ENCODE results near the gene ZDHHC23.
A peak's percentile ranks its signal among the peaks of the same experiment; 100 is the strongest.

The ZDHHC23 gene

GRCh38 chr3:113947372-113948014 is at the start of gene ZDHHC23:
ZDHHC23 (plus strand) TSS chr3:113948013; CDS start chr3:113948803, 790 bp downstream.
- DNase-seq (ENCODE audit: extremely low spot score, insufficient read length, low read depth) (peak; percentile 42), FAIRE-seq (peak; percentile 36)

GRCh38 chr3:113898892-113899291 is 48.9 kb upstream of the ZDHHC23 start:
- DNase-seq (ENCODE audit: extremely low spot score, insufficient read length, low read depth) (no peak), FAIRE-seq (no peak)

- DNase-seq (ENCODE audit: extremely low spot score, insufficient read length, low read depth) (no peak), FAIRE-seq (no peak)
Observed at GRCh38 chr3:113906568-113907140, 41.2 kb upstream of the ZDHHC23 start.

- DNase-seq (ENCODE audit: extremely low spot score, insufficient read length, low read depth) (no peak), FAIRE-seq (no peak)
Observed at GRCh38 chr3:113908133-113908532, 39.7 kb upstream of the ZDHHC23 start.

- no peak for DNase-seq (ENCODE audit: extremely low spot score, insufficient read length, low read depth)
- no peak for FAIRE-seq
Observed at GRCh38 chr3:113910966-113911365, 36.8 kb upstream of the ZDHHC23 start.

GRCh38 chr3:113912552-113913236 is 35.1 kb upstream of the ZDHHC23 start:
- peak; percentile 93 for FAIRE-seq
- DNase-seq (ENCODE audit: extremely low spot score, insufficient read length, low read depth) = peak; percentile 22

GRCh38 chr3:113914646-113915045 is 33.2 kb upstream of the ZDHHC23 start:
- FAIRE-seq (no peak), DNase-seq (ENCODE audit: extremely low spot score, insufficient read length, low read depth) (no peak)

- DNase-seq (ENCODE audit: extremely low spot score, insufficient read length, low read depth) (no peak), FAIRE-seq (no peak)
Observed at GRCh38 chr3:113927556-113927955, 20.3 kb upstream of the ZDHHC23 start.

- DNase-seq (ENCODE audit: extremely low spot score, insufficient read length, low read depth) (no peak), FAIRE-seq (no peak)
Observed at GRCh38 chr3:113946831-113947230, 982 bp upstream of the ZDHHC23 start.

GRCh38 chr3:113948015-113948917 is 453 bp downstream of the ZDHHC23 start:
- FAIRE-seq (no peak), DNase-seq (ENCODE audit: extremely low spot score, insufficient read length, low read depth) (peak; percentile 54)

GRCh38 chr3:113952921-113953320 is 5.1 kb downstream of the ZDHHC23 start:
- no peak for DNase-seq (ENCODE audit: extremely low spot score, insufficient read length, low read depth)
- FAIRE-seq = no peak

- FAIRE-seq (no peak), DNase-seq (ENCODE audit: extremely low spot score, insufficient read length, low read depth) (no peak)
Observed at GRCh38 chr3:113953677-113954076, 5.9 kb downstream of the ZDHHC23 start.

- no peak for FAIRE-seq
Observed at GRCh38 chr3:113954091-113954685, 6.4 kb downstream of the ZDHHC23 start.

GRCh38 chr3:113963879-113964278 is 16.1 kb downstream of the ZDHHC23 start:
- no peak for FAIRE-seq
- DNase-seq (ENCODE audit: extremely low spot score, insufficient read length, low read depth) = no peak

More at GRCh38 chr3:113954091-113954685, 6.4 kb downstream of the ZDHHC23 start:
- DNase-seq (ENCODE audit: extremely low spot score, insufficient read length, low read depth) = no peak

GRCh38 chr3:113966172-113966571 is 18.4 kb downstream of the ZDHHC23 start:
- FAIRE-seq (no peak), DNase-seq (ENCODE audit: extremely low spot score, insufficient read length, low read depth) (no peak)

GRCh38 chr3:113968986-113969385 is 21.2 kb downstream of the ZDHHC23 start:
- FAIRE-seq (no peak), DNase-seq (ENCODE audit: extremely low spot score, insufficient read length, low read depth) (no peak)

GRCh38 chr3:113977822-113978221 is 30.0 kb downstream of the ZDHHC23 start:
- DNase-seq (ENCODE audit: extremely low spot score, insufficient read length, low read depth) (no peak), FAIRE-seq (no peak)

- DNase-seq (ENCODE audit: extremely low spot score, insufficient read length, low read depth) = no peak
- FAIRE-seq = no peak
Observed at GRCh38 chr3:113979916-113980315, 32.1 kb downstream of the ZDHHC23 start.

GRCh38 chr3:113981803-113982202 is 34.0 kb downstream of the ZDHHC23 start:
- DNase-seq (ENCODE audit: extremely low spot score, insufficient read length, low read depth) = no peak
- no peak for FAIRE-seq

GRCh38 chr3:113983544-113983943 is 35.7 kb downstream of the ZDHHC23 start:
- FAIRE-seq (no peak), DNase-seq (ENCODE audit: extremely low spot score, insufficient read length, low read depth) (no peak)
